HCT116 (cell line): ENCODE measurements around the gene HOXA1.

Source experiments
- CTCF ChIP-seq, 3 experiments: fragments of 200-600 bp in 1 of 3; sonication (generic) in 1 of 3; IDR thresholded peaks in 2 of 3; conservative IDR thresholded peaks in 1 of 3; 2 replicates each; pipeline ENCODE4 v1.5.1; 2012 to 2017; ENCODE audit warnings: low read depth in 2 of 3, low read length in 2 of 3, antibody characterized with exemption in 1 of 3, borderline replicate concordance in 1 of 3, control low read depth in 1 of 3, mild to moderate bottlenecking in 1 of 3, mixed read lengths in 1 of 3, mixed run types in 1 of 3, moderate library complexity in 1 of 3; ENCODE audit not compliant: insufficient read depth in 1 of 3
- FOSL1 ChIP-seq: IDR thresholded peaks from 2 replicates; pipeline ENCODE4 v1.6.1; 2012; ENCODE audit warnings: low read depth
- POLR2A ChIP-seq: IDR thresholded peaks from 2 replicates; pipeline ENCODE4 v1.7.0; 2011; ENCODE audit warnings: borderline replicate concordance; ENCODE audit not compliant: insufficient read depth, insufficient read length; ENCODE audit errors: extremely low read depth
- RAD21 ChIP-seq: IDR thresholded peaks from 2 replicates; pipeline ENCODE4 v1.6.1; 2012; ENCODE audit warnings: low read depth, mild to moderate bottlenecking
- REST ChIP-seq: IDR thresholded peaks from 2 replicates; pipeline ENCODE4 v1.6.1; 2012; ENCODE audit warnings: low read depth
- SP1 ChIP-seq: IDR thresholded peaks from 2 replicates; pipeline ENCODE4 v1.6.1; 2012; ENCODE audit warnings: low read depth
- ZFX ChIP-seq: fragments of 450-650 bp; IDR thresholded peaks from 2 replicates; pipeline ENCODE4 v1.6.1; 2017
- ZNF274 ChIP-seq: fragments of 200-500 bp; sonication (Bioruptor generic); IDR thresholded peaks from 2 replicates; pipeline ENCODE4 v1.6.1; 2014; ENCODE audit warnings: mild to moderate bottlenecking, low read depth, low read length, inconsistent platforms
- TF ChIP-seq, protein P1 (sequence below): IDR thresholded peaks from 2 replicates; pipeline ENCODE4 v1.6.1; 2012

GRCh38 chr7:27095050-27095896, 527 bp downstream of the HOXA1 start:
- TF ChIP-seq SP1 (no peak), RAD21 (no peak), POLR2A (no peak), CTCF (IDR thresholded peaks at IDR 0.05 in 2 of 3, conservative IDR thresholded peaks at IDR 0.05 in 1 of 3; ENCODE audit: borderline replicate concordance in 1 of 3, insufficient read depth in 1 of 3, low read depth in 2 of 3, low read length in 2 of 3) (no peak), FOSL1 (no peak), REST (no peak), ZNF274 (no peak), ZFX (no peak)
- TF ChIP-seq, protein P1, sequence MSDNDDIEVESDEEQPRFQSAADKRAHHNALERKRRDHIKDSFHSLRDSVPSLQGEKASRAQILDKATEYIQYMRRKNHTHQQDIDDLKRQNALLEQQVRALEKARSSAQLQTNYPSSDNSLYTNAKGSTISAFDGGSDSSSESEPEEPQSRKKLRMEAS: no peak
